Stimulated activated CD8-positive, alpha-beta memory T cell treated with anti-CD3 and anti-CD28 coated beads, Interleukin-15, amount 100 ng/mL, for 4 hours (primary cell): ENCODE results near the gene TSC22D1.

Experiments used
- DNase-seq, 2 donors: peaks; one replicate each; pipeline ENCODE4 v3.0.0-alpha.2; 2020; ENCODE audit warnings: low read depth in 2 of 2

Gene TSC22D1

GRCh38 chr13:44382635-44383145 lies 193.4 kb downstream of the TSC22D1 start:
- DNase-seq: no peak
